ENCODE measurements around the gene KCNT2.

Gene KCNT2

DNA sequence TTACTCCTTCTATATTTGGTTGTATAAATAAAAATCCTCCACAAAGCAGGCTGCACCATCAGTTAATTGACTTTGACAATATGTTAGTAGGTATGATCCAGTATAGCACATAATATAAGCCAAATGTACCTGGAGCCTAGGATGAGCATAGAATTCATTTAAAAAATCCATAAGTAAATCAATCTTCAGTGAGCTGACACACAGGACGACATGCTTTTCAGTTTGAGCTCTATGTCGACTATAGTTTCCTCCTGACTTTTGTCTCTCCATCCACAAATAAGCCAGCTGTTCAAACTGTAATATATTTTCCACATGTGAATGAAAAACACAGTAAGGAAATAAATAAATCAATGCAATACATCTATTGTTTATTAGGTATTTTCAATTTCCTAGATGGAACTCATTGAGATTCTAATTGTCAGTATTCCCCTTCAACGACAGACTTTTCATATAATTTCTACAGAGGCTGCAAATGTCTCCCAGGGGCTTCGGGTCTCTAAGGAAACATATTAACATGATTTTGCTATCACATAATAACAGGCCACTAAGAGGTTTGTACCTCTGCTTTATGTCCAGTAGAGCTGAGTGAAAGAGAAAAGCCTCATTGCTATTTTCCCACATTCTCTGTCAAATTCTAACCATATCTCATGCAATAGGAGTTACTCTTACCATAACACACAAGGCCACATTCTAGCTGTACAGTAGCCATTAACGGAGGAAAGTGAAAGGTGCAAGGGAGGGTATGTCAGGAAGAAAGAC is 180.1 kb downstream of the KCNT2 start:
- no peaks in the 10 kb centered on the region for H3K4me1 Mint-ChIP-seq (ENCODE audit: low read depth)
- no peak overlapping the region for H3K27ac Mint-ChIP-seq
- H3K4me3 Mint-ChIP-seq: no peak overlapping the region
- H3K36me3 Mint-ChIP-seq (ENCODE audit: low read depth): no peaks in the 10 kb centered on the region
- no peaks in the 10 kb centered on the region for H3K9me3 Mint-ChIP-seq
- H3K27me3 Mint-ChIP-seq (ENCODE audit: low read depth): no peaks in the 10 kb centered on the region

DNA sequence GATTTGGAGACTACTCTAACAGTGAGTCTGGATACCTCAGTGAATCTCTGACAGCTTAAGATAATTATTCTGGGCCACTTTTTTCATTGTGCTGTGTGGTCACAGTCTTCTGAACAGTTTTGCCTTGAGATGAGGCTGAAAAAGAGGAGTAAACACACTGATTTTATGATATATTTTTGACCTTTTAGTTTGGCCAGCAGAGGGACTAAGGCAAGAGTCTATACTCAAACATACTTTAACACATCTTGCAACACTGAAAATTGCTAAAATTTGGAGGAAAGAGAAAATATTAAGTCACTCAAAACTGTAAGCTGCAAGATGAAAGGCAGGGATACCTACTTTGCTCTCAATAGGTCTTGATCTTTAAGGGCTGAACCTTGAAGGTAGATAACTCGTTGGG is 182.7 kb downstream of the KCNT2 start:
- H3K4me3 Mint-ChIP-seq: no peak overlapping the region
- H3K4me1 Mint-ChIP-seq (ENCODE audit: low read depth): no peaks in the 10 kb centered on the region
- H3K36me3 Mint-ChIP-seq (ENCODE audit: low read depth): no peaks in the 10 kb centered on the region
- H3K27me3 Mint-ChIP-seq (ENCODE audit: low read depth): no peaks in the 10 kb centered on the region
- no peak overlapping the region for H3K27ac Mint-ChIP-seq
- H3K9me3 Mint-ChIP-seq: no peaks in the 10 kb centered on the region

DNA sequence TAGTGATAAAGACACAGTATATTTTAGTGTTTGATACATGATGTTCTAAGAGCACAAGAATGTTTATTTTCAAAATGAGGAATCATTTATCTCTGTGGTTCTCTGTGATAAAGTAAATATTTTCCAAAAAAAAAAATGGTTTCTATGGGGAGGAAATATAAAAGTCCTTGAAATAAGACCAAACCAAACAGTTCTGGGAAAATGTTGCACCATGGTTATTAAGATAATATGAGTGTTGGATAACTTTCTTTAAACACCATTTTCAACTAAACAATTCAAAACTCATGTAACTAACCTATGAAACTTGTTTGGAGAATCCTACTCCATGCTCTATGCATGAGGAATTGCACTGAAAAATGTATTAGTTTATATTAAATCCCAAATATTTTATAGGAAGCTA is 184.6 kb downstream of the KCNT2 start:
- H3K27ac Mint-ChIP-seq: no peak overlapping the region
- H3K4me3 Mint-ChIP-seq: no peak overlapping the region
- no peaks in the 10 kb centered on the region for H3K4me1 Mint-ChIP-seq (ENCODE audit: low read depth)
- no peaks in the 10 kb centered on the region for H3K36me3 Mint-ChIP-seq (ENCODE audit: low read depth)
- H3K9me3 Mint-ChIP-seq: no peaks in the 10 kb centered on the region
- H3K27me3 Mint-ChIP-seq (ENCODE audit: low read depth): no peaks in the 10 kb centered on the region

DNA sequence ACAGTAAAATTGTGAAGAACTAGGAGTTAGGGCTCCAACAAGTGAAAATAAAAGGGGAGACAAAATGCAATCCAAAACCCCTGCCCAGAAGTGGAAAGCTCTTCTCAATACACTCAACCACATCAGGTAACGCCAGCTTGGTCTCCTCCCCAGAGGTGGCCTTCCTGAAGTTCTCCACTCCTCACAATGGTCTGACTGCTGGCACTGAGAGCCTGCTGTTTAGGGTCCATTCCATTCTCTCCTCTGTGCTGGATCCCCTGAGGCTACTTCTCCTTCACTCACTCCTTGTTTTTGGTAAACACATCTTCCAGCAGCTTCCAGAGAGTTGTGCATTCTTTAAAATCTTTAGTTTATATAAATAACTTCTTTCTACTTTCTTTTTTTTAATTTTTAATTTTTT is 189.5 kb downstream of the KCNT2 start:
- Mint-ChIP-seq H3K4me1 (ENCODE audit: low read depth) (no peaks in the 10 kb centered on the region), H3K27me3 (ENCODE audit: low read depth) (no peaks in the 10 kb centered on the region), H3K36me3 (ENCODE audit: low read depth) (no peaks in the 10 kb centered on the region), H3K4me3 (no peak overlapping the region), H3K9me3 (no peaks in the 10 kb centered on the region), H3K27ac (no peak overlapping the region)

DNA sequence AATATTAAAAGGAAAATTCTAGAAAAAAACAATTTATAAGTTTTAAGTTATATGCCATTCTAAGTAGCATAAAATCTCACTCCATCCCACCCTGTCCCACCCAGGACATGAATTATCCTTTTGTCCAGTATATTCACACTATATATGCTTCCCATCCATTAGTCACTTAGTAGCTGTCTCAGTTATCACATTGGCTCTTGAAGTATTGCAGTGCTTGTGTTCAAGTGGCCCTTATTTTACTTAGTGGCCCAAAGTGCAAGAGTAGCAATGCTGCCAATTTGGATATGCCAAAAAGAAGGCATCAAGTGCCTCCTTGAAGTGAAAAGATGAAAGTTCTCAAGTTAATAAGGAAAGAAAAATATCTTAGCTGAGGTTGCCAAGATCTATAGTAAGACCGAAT is 192.3 kb downstream of the KCNT2 start:
- Mint-ChIP-seq H3K36me3 (ENCODE audit: low read depth) (no peaks in the 10 kb centered on the region), H3K27me3 (ENCODE audit: low read depth) (no peaks in the 10 kb centered on the region), H3K27ac (no peak overlapping the region), H3K4me3 (no peak overlapping the region), H3K9me3 (no peaks in the 10 kb centered on the region), H3K4me1 (ENCODE audit: low read depth) (no peaks in the 10 kb centered on the region)

DNA sequence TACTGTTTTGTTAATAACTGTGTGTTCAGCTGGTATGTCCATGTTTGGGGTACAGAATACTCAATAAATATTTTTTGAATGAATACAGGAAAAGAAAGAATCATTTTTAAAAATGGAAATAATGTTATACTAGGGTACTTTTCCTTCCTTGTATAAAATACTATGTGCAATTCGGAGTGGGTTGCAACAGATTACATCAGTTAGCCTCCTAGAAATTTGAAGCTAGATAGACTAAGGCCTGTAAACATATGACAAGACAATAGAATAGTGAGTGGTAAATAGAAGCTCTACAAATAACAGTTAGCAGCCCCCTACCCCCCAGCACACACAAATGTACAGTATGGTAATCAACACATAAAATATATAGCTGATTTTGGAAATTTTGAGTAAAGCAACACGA is 195.9 kb downstream of the KCNT2 start:
- Mint-ChIP-seq H3K27me3 (ENCODE audit: low read depth) (no peaks in the 10 kb centered on the region), H3K27ac (no peak overlapping the region), H3K36me3 (ENCODE audit: low read depth) (no peaks in the 10 kb centered on the region), H3K4me1 (ENCODE audit: low read depth) (no peaks in the 10 kb centered on the region), H3K4me3 (no peak overlapping the region), H3K9me3 (no peaks in the 10 kb centered on the region)

DNA sequence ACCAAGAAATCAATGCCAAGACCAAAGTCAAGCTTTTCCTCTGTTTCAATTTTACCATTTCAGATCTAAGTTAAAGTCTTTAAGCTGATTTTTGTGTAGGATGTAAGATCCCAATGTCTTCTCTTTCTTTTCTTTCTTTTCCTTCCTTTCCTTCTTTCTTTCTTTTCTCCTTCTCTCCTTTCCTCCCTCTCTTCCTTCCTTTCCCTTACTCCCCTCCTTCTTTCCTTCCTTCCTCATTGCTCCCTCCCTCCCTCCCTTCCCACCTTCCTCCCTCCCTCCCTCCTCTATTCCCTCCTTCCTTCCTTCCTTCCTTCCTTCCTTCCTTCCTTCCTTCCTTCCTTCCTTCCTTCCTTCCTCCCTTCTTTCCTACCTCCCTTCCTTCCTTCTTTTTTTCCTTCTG is 197.5 kb downstream of the KCNT2 start:
- H3K27me3 Mint-ChIP-seq (ENCODE audit: low read depth): no peaks in the 10 kb centered on the region

DNA sequence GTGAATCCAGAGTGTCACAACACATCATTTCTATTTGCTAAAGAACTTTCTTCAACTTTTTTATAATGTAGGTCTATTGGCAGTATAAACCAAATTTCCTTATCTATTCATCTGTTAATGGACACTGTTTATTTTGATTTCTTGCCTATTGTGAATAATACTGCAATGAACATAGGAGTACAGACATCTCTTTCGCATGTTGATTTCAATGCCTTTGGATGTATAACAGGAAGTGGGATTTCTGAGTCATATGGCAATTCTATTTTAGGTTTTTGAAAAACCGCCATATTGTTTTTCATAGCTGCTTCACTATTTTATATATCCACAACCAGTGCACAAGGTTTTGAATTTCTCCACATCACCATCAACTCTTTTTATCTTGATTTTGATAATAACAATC is 198.7 kb downstream of the KCNT2 start:
- Mint-ChIP-seq H3K27me3 (ENCODE audit: low read depth) (no peaks in the 10 kb centered on the region), H3K4me3 (no peak overlapping the region), H3K9me3 (no peaks in the 10 kb centered on the region), H3K36me3 (ENCODE audit: low read depth) (no peaks in the 10 kb centered on the region), H3K27ac (no peak overlapping the region), H3K4me1 (ENCODE audit: low read depth) (no peaks in the 10 kb centered on the region)

More for the DNA sequence above, 197.5 kb downstream of the KCNT2 start:
- Mint-ChIP-seq H3K4me1 (ENCODE audit: low read depth) (no peaks in the 10 kb centered on the region), H3K4me3 (no peak overlapping the region), H3K9me3 (no peaks in the 10 kb centered on the region), H3K27ac (no peak overlapping the region), H3K36me3 (ENCODE audit: low read depth) (no peaks in the 10 kb centered on the region)

DNA sequence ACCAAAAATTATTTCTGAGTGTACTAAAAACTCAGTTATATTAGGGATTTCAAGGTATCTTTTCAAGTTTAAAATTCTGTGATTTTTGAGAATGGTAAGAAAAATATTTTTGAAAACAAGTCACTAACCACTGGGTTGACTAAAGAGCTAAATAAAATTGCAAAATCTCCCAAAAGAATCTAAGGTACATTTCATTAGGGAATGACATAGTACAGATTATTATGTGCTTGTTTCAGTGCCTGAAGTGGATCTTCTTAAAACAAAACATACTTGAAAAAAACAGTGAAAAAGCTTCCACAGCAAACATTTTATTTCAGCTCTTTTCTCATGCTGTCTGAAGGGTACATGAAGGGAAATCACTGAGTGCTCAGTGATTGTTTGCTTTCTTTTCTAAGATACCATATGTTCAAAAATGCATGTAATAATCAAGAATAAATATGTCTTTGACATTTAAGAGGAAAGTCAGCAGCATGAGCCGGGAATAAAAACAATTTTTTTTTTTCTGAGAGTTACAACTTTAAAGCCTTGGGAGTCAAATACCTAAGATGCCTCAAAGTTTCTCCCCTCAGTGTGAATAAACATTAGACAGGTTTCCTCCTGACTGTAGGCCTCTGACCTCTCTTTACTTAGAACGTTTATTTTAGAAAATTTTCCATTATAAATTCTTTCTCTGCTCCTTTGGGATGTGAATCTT is 200.7 kb downstream of the KCNT2 start:
- no peak overlapping the region for H3K4me3 Mint-ChIP-seq
- no peaks in the 10 kb centered on the region for H3K4me1 Mint-ChIP-seq (ENCODE audit: low read depth)
- H3K27ac Mint-ChIP-seq: no peak overlapping the region
- H3K9me3 Mint-ChIP-seq: no peaks in the 10 kb centered on the region
- H3K27me3 Mint-ChIP-seq (ENCODE audit: low read depth): no peaks in the 10 kb centered on the region
- no peaks in the 10 kb centered on the region for H3K36me3 Mint-ChIP-seq (ENCODE audit: low read depth)

DNA sequence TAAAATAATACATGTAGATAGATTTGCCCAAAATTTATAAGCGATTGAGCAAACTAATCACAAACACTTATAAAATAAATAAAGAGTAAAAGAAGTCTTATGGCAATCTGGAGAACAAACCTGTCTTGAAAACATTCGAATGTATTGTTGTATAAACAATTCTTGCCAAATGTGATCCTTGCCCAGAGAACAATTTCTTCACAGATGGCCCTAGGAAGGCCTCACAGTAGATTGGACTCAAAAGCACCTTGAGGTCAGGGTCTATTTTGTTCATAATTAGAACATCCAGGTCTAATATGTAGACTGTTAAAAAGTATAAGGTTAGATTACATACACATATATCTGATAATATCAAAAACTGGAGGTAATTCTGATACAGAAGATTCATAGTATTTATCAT is 202.4 kb downstream of the KCNT2 start:
- no peaks in the 10 kb centered on the region for H3K36me3 Mint-ChIP-seq (ENCODE audit: low read depth)
- no peak overlapping the region for H3K27ac Mint-ChIP-seq
- H3K4me1 Mint-ChIP-seq (ENCODE audit: low read depth): no peaks in the 10 kb centered on the region
- no peaks in the 10 kb centered on the region for H3K27me3 Mint-ChIP-seq (ENCODE audit: low read depth)
- no peaks in the 10 kb centered on the region for H3K9me3 Mint-ChIP-seq
- H3K4me3 Mint-ChIP-seq: no peak overlapping the region

DNA sequence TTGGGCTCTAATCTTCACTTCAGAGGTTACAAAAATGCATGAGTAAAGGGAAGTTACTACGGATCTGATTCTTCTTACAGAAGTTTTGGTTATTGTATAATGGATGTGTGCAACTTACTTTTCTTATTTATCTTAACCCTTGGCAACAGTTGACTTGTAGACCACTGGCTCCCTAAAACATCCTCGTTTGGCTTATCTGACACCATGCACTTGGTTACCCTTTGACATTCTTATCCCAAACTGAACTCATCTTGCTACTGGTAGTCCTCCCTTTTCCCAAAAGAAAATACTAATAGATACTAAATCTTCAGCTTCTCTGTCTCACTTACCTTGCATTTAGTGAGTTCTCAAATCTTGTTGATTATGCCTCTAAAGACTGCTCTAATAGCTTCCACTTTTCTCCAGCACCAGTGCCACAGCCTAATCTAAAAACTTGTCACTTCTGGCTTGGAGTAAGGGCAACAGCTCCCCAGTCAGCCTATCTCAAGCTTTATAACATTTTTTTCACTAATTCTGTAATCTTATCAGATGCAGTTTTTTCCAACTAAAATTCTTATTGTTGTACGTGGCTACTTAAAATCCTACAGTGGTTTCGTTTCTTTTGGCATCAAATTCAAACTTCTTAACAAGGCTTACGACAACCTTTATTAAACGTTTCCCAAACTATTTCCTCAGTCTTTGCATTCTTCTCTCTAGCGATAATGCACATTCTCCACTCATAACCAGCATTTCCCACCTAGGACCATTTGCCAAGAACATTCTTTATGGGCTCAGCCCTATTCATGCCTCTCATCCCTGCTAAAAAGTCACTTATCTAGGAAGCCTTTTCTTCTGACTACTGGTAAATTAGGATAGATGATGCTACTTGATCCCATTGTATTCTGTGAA is 204.2 kb downstream of the KCNT2 start:
- no peaks in the 10 kb centered on the region for H3K4me1 Mint-ChIP-seq (ENCODE audit: low read depth)
- H3K27ac Mint-ChIP-seq: no peak overlapping the region

DNA sequence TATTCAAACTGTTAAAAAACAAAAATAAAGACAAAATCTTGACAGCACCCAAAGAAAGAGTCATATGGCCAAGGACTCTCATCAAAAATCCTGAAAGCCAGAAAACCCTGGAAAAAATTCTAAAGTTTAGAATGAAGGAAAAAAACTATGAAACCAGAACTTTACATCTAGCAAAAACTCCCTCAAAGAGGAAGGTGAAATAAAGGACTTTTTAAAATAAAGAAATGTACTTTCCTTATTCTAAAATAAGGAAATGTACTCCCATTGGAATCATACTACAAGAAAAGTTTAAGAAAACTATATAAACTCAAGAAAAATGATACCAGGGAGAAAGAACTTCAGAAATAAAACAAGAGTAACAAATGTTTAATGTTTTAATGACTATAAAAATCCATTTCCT is 206.3 kb downstream of the KCNT2 start:
- Mint-ChIP-seq H3K27me3 (ENCODE audit: low read depth) (no peaks in the 10 kb centered on the region), H3K4me3 (no peak overlapping the region), H3K27ac (no peak overlapping the region), H3K9me3 (no peaks in the 10 kb centered on the region), H3K36me3 (ENCODE audit: low read depth) (no peaks in the 10 kb centered on the region), H3K4me1 (ENCODE audit: low read depth) (no peaks in the 10 kb centered on the region)

More for the DNA sequence above, 204.2 kb downstream of the KCNT2 start:
- no peaks in the 10 kb centered on the region for H3K36me3 Mint-ChIP-seq (ENCODE audit: low read depth)
- no peaks in the 10 kb centered on the region for H3K27me3 Mint-ChIP-seq (ENCODE audit: low read depth)
- H3K4me3 Mint-ChIP-seq: no peak overlapping the region
- no peaks in the 10 kb centered on the region for H3K9me3 Mint-ChIP-seq

DNA sequence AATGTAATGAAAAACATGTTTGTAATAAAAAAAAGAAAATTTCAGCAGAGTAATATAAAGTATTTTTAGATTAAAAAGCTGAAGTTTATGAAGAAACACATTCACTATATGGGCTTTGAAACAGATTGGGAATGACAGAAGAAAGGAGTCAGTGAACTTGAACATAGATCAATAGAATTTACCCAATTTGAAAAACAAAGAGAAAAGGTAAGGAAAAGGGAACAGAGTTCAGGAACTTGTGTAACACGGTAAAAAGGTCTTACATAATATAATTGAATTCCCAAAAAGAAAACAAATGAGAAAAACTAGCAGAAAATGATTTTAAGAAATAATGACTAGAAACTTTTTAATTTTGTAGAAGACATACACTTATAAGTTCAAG is 206.8 kb downstream of the KCNT2 start:
- Mint-ChIP-seq H3K4me1 (ENCODE audit: low read depth) (no peaks in the 10 kb centered on the region), H3K9me3 (no peaks in the 10 kb centered on the region), H3K4me3 (no peak overlapping the region)

DNA sequence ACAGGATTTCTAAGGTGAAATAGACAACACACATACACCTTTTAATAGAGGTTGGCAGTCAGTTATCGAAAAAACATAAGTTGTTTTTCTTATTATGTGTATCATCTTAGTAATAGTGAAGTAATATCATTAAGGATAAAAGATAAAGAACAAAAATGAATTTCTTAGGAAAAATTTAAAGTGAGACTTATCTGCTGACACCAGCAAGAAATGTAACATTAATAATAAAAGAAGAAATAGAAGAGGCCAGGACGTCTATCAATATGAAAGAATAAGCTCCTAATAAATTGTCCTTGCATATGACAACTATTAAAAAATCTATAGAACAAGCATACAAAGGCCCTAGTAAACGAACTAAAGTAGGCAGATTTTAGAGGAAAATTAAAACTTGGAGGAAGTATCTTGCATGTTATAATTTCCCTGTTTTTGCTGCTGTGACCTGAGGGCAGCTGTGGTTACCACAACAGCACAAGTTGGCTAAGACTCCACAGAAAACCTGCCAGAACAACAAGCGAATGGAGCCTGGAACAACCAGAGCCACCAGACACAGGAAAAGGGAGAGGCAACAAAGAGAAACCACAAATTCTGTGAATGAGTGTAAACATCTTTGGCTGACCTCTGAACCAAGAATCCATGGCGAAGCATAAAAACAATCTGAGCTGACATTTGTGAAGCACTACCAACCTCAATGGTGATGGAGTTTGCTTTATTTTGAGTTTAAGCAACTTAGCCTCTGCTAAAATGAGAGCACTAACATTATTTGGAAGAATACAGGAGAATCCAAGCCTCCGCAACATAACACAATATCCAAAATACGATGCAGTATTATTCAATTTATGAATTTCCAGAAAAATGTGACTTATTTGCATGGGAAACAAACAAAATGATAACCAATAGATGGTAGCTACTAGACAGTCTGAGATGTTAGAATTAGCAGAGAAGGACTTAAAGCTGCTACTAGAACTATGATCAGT is 207.5 kb downstream of the KCNT2 start:
- H3K27ac Mint-ChIP-seq: no peak overlapping the region
- H3K4me1 Mint-ChIP-seq (ENCODE audit: low read depth): no peaks in the 10 kb centered on the region
- H3K9me3 Mint-ChIP-seq: no peaks in the 10 kb centered on the region
- no peaks in the 10 kb centered on the region for H3K36me3 Mint-ChIP-seq (ENCODE audit: low read depth)
- H3K27me3 Mint-ChIP-seq (ENCODE audit: low read depth): no peaks in the 10 kb centered on the region
- no peak overlapping the region for H3K4me3 Mint-ChIP-seq

More for the DNA sequence above, 206.8 kb downstream of the KCNT2 start:
- Mint-ChIP-seq H3K27ac (no peak overlapping the region), H3K27me3 (ENCODE audit: low read depth) (no peaks in the 10 kb centered on the region), H3K36me3 (ENCODE audit: low read depth) (no peaks in the 10 kb centered on the region)
